Activated gamma-delta T cell treated with Interleukin-2 at 50 U/mL for 16 hours (primary cell): ENCODE data around the gene COX20.

Experiments
- DNase-seq: peaks from one replicate; pipeline ENCODE4 v3.0.0-alpha.2; 2020

Gene COX20

DNA sequence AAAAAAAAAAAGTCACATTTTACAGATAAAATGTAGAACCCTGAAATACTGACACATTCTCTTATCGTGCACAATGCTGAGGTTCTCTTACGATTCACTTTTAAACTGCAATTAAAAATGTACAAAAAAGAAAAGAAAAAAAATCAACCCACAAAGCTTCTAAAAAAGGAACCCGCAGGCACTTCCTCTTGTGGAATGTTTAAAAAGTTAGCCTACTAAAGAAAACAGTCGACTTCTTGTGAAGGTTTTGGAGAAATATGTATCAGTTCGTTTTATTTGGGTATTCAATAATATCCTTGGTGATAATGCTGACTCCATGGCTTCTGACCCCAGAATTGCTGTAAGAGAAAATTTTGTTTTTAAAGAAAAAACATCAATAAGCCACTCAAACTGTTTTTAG lies 18.7 kb downstream of the COX20 start:
- no peak for DNase-seq

DNA sequence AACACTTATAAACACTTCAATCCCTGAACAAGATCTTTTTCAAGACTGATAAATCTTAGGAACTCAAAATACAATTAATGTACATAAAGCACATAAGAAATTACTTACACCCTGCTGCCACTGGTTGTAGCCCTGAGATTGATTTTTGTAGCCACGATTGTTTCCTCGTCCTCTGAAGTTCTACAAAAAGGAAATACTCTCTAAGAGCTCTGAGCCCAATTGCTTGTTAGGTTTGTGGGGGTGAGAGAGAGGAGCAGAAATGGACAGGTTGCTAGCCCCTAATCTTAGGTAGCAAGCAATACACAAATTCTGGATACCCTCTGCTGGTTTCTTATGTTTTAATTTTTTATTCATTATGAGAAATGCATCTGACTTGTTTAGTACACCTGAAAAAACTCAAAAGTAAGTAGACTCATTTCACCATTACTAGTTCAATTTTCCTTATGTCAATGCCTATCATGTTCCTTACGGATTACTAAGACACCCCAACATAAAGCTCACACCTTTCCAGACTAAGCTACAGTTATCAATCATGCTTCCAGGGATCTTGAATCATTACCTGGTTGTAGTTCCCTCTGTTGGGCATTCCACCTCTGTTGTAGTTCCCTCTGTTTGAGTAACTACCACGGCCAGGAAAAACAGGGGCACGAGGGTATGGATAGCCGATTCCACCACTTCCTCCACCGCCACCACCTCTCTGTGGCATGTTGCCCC lies 19.6 kb downstream of the COX20 start:
- DNase-seq = no peak

DNA sequence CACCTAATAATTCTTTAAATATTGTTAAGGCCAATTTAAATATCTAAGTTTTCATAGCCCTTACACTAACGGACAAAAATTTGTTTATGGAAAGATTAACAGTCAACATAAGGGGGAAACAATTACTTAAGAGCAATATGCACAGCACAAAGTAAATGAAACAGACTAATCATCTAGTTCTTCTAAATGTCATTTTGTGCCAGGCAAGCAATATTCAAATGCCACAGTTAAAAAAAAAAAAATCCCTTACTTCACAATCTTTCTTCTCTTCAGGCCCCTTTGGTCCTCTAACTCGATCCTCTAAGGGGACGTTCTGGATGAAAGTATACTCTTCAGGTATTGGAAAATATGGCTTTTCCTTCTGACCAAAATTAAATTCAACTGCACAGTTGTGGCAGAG lies 22.3 kb downstream of the COX20 start:
- no peak for DNase-seq

DNA sequence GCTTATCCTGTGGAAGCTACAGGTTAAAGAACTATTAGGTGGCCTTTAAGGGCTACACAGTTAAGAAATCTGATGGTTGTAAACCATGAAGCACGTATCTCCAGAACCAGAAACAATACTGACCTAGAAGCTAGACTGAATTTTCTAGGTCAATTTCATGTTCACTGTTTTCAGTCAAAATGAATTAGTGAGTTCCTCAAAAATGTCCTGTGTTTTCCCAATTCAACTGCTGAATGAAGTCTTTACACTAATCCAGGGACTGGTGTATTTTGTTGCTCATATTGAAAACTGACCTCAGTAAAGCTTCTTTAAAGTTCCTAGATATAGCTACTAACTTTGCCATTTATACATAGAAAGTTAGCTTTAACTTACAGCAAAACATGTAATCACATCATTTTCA lies 22.9 kb downstream of the COX20 start:
- DNase-seq = no peak

DNA sequence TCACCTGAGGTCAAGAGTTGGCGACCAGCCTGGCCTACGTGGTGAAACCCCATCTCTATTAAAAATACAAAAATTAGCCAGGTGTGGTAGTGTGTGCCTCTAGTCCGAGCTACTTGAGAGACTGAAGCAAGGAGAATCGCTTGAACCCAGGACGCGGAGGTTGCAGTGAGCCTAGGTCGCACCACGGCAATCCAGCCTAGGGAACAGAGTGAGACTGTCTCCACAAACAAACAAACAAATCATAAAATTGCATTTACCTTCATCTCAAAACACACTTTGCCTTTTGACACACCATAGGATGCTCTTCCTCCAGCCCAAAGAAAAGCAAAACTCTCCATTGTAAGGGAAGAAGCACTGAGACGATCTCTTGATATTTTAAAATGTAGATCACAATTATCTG lies 24.6 kb downstream of the COX20 start:
- DNase-seq = no peak

DNA sequence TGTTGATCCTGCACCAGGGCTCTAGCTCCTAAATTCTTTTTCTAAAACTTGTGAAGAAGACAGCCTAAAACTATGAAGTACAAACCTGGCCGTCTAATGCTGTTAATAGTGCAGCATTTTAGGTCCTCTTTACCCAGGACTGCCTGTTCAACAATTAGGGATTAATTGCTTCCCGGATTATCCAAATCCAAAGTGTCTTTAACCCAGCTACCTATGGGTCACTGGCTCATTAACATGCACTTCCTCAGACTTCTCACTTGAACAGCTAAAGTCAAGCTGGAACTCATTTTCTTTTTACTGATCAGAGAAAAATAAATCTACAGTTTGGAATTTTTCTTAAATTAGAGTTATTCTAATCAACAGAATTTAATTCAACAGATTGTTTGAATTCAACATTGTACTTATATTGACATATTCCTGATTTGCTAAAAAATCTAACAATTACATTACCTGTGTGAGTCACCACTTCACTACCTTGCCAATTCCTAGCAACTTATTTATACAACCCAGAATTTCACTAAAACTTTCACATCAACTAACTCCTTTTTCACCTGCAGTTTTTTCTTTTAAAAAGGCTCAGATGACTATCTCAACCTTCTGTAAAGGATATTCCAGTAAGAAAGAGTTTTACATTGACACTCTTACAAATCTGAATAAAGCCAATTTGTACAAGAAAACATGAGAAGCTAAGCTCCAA lies 25.6 kb downstream of the COX20 start:
- no peak for DNase-seq

DNA sequence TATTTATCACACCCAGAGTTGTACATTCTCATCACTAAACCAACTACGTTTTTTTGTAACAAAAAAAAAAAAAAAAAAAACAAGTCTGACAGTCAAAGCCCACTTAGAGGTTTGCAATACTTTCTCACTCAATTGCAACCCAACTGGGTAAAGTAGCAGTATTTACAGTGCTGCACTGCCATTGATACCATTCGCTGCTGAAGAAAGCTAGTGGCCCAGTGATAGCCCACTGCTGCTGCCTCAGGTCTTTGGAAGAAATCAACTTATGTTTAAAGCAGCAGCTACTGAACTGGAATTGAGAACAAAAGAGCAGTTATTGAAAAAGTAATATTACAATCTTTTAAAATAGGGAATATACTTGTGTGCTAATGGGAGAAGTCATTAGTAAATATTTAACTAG lies 26.2 kb downstream of the COX20 start:
- no peak for DNase-seq

DNA sequence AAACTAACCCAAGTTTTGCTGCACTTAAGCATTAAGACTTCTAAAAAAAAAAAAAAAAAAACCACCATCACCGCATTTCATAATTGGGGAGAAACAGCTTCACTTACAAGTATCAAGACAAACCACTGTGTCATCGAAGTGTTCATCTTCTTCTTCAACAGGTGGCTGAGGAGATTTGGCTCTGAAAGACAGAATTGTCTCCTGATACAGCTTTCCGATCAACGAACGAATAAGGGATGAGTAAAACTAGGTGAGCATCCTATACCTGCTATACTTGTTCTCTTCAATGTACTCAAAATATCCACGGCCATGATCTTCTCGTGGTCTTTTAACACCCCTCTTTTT lies 26.9 kb downstream of the COX20 start:
- no peak for DNase-seq

DNA sequence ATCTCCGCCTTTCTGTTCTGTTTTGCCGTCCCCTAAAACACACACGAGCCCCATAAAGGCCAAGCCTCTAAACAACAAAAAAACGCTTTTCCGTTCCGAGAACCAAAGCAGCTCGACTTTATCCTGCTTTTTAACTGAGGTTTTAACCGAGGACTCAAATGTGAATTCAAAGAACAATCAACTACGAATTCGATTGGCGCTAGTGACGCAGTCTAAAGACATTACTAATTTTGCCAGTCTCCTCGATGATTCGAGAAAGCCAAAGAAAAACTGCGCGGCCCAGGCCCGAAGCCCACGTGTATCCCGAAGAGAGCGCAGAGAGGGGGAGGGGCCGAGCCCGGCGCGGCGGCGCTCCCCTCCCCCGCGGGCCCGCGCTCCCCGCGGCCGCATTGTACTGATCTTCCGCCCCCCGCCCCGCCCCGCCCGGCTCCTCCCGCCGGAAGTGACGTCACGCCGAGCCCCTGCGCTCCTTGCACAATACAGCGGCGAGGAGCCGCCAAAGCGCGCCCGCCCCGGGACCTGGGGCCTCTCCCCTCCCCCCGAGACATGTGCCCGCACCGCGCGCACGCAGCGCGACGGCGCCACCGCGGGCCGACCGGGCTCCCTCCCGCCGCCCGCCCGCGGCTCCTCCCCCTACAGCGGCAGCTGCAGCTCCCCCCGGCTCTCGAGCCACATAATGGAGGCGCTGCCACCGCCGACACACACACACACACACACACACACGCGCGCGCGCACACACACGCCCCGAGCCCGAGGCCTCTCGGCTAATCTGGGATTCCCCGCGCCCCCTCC lies 27.4 kb downstream of the COX20 start:
- DNase-seq = peak; percentile 94

DNA sequence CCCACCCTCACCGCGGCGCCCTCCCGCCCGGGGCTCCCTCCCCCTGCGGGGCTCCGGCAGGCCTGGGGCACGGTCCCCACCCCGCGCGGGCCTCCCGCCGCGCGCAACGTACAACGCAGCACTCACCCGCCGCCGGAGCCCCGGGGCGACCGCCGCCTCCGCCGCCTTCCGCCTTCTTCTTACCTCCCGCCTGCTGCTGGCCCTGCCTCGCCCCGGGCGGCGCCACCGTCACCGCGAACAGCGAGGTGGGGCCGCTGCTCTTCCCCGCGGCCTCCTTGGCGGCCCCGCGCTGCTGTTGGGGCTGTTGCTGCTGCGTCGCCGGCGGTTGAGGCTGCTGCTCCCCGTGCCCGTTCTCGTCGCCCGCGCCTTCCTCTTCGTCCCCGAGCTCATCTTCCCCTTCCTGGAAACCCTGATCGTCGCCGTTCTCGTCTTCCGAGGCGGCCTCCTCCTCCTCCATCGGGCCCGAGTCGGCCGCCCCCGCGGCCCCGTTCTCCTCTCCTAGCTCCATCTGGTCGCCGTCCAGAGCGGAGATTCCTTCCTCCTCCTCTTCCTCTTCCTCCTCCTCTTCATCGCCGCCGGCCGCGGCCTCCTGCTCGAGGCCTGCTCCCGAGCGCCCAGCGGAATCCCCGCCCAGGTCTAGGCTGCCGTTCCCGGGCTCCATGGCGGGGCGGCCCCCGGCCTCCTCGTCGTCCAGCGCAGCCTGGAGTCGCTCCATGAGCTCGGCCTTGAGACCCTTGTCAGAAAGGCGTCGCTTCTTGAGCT lies 28.2 kb downstream of the COX20 start:
- DNase-seq = no peak

DNA sequence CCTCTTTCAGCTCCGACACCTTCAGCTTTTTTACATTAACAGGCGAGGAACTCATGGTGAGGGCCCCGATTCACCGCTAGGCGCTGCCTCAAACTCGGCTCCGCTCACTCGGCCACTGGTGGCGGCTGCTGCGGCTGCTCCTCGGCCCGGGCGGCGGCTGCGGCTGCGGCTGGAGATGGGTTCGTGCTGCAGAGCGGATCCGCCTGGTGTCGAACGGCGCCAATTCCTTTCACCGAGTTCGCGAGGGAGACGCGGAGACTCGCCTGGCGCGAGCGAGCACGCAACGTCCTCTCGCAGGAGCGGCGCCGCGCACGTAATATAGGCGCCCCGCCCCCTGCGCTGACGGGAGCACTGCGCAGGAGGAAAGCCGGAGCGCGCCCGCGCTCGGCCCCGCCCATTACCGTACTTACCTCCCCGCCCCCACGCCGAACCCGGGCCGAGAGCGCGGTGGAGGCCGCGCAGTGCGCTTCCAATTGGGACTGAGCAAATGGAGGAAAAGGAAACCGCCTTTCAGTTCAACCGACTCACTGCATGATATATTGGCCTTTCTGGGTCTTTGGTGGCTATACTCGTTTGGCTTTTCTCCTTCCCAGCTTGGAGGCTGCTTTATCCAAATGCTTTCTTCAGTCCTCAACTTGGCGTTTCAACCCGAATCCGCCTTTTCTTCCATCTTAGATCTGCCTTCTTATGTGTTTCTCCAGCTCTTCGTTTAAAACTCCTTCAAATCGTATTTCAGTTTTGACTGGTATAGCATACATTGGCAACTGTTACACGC lies 29.0 kb downstream of the COX20 start, which contains the start of gene HNRNPU:
TSS of gene HNRNPU (minus strand) at position 291 of the 775 bp plus-strand sequence. CDS start at position 55, 236 bp downstream.
- peak; percentile 95 for DNase-seq

DNA sequence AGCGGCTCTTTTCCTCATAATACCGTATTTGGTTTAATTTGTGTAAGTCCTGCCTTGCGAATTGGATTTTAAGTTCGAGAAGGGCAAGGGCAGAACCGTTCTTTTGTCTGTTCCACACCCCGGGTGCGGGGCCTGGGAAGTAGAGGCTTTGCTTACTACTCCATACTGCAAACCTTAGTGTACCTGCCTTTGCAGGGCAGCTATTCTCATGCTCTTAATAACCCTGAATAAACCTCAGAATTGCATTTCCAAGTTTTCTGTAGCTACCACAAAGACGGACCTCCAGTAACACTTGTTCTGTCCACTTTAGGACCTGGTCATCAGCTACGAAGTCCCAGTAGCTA lies 29.5 kb downstream of the COX20 start:
- DNase-seq = peak; percentile 23

DNA sequence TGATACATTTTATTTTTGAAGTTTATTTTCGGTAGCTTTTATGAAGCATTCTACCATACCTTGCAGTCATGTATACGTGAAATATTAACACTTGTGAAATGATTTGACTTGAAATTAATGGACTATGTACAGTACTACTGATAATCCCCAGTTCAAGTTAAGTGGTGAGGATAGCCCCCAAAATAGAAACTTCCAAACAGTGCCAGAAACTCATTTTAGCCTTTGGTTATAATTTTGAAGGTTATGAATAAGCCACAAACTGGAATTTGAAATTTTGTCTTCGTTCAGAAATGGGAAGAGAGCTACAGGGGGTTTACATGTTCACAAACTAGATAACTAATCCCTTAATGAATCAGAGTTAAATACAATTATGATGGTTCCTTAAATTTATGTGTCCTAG lies 30.4 kb downstream of the COX20 start:
- DNase-seq = no peak

DNA sequence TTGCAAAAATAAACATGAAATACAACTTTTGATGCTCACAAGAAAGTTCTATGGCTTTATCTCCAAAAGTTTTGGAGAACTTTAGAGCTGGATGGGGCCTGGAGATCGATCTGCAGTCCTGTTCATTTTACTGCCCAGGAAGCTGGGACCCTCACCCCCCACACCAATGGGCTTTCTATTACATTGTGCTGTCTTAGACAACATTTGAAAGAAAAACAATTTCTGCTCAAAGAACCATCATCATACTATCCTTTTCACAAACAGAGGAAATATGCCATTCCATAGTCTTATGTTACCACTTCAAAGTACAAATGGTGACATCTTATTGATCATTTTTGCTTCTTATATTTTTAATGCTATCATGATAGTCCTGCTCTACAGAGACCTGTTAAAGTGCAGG lies 30.9 kb downstream of the COX20 start:
- DNase-seq = no peak

DNA sequence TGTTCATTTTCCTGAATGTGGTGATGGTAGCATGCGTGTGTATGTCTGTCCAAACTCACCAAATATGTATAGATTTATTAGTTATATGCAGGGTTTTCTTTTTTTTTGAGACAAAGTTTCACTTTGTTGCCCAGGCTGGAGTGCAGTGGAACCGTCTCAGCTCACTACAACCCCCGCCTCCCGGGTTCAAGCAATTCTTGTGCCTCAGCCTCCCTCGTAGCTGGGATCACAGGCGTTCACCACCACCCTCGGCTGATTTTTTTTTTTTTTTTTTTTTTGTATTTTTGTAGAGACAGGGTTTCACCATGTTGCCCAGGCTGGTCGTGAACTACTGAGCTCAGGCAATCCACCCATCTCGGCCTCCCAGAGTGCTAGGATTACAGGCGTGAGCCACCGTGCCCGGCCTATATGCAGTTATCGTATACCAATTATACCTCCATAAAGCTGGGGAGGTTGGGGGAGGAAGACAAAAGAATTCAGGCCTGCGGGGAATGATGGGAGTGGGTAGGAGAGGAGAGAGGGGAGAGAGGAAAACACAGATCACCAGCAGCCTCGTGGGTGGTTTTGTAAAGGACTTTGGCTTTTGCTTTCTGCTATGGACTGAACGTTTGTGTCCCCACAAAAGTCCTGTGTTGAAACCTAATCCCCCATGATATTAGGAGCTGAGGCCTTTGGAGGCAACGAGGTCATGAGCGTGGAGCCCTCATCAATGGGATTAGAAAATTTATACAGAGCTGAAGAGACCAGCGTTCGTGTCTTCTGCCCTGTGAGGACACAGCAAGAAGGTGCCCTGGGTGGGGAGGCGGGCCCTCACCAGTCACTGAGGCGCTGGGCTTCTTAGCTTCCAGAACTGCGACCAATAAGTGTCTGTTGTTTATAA lies 33.3 kb downstream of the COX20 start:
- no peak for DNase-seq

DNA sequence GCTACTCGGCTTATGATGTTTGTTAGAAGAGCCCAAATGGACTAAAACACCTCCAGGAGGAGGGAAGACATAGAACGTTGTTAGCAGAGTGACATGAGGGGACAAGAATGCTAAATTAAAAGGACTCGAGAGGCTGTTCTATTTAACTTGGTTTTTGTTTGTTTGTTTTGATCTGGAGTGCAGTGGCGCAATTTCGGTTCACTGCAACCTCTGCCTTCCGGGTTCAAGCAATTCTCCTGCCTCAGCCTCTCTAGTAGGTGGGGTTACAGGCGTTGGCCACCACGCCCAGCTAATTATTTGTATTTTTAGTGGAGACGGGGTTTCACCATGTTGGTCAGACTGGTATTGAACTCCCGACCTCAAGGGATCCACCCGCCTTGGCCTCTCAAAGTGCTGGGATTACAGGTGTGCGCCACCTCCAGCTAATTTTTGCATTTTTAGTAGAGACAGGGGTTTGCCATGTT lies 33.9 kb downstream of the COX20 start:
- no peak for DNase-seq

DNA sequence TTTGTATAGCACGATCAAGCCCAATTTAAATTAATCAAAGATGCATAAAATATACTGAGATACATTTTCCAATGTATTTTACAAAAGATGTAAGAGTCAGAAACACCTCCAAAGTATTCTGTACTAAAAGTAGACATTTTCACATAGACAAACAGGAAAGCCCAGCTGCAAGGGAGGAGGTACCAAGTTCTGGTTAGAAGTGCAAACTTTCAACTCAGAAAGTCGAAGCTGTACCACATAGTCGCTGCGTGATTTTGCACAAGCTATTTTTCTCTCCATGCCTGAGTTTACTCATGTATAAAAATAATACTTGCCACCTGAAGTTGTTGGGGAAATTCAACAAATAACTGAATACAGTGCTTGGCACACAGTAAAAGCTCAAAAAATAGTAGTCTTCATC lies 34.5 kb downstream of the COX20 start:
- no peak for DNase-seq

DNA sequence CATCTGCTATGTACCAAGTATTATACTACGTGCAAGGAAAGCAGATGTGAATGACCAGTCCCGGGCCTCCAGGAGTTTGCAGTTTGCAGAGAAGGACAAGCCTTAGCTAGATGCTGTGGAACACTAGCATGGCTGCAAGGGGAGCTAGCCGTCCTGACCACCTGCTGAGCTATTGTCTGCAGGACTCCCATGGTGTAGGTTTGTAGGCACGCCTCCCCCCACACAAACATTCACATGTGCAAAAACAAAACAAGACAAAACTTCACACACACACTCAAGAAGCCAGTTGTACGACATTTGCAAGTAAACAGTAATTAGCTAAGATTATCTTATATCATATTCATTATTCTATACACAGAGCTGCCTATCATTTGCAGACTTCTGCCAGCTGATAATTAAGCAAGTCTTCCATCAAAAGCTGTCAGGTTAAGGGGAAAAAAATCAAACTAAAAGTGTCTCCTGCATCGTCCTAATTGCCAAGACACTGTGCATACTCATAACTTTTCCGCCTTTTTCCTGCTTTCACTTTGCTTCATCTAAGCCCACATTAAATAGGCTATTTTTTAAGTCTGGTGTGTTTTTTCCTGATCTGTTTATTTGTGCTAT lies 39.6 kb downstream of the COX20 start:
- DNase-seq = no peak

DNA sequence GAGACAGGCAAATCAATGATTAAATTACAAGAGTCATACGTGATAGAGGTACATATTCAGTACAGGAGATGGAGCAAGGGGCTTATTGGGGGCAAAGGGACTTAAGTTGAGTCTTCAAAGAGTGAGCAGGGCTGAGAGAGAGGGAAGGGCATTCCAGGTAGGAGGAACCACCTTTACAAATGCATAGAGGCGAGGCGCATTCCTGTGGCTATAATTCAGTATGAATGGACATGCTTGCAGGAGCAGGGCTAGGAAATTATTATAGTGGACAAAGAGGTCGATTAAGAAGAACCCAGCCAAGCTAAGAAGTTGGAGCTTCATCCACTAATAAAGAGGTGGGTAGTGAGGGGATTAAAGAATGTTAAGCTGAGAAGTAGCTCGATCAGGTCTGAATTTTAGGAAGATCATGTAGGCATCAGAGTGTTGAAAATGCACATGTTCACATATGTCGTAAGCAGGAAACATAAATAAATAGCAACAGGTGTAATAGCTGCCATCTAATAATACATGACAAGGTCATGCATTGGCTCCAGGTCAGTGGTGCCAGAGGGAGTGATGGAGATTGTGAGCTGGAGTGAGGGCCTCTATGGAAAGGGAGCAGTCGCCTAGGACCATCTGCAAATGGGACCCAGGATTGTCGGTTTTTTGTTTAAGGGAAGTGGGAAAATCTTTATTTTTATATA lies 40.9 kb downstream of the COX20 start:
- no peak for DNase-seq

DNA sequence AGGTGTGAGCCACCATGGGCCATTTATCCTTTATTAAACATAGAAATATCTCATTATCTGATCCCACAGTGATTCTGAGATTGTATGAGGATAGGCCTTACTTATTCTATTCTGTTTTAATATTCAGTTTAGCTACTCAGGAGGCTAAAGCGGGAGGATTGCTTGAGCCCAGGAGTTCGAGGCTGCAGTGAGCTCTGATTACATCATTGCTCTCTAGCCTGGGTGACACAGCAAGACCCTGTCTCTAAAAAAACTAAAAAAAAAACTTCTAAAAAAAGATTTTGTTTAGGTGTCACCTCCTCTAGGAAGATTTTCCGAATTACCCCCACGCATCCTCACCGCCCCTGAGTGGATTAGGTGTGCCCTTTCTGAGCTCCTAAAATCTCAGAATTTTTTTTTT lies 43.2 kb downstream of the COX20 start:
- DNase-seq = no peak
